Gastrocnemius medialis (tissue), 4 donors: ENCODE results near the gene CDKAL1.

Experiments used
- POLR2A ChIP-seq, 2 donors: fragments of 450-650 bp; IDR thresholded peaks; one replicate each; pipeline ENCODE4 v1.6.1; 2017; ENCODE audit warnings: antibody characterized with exemption in 2 of 2, mild to moderate bottlenecking in 2 of 2, moderate library complexity in 2 of 2
- TF ChIP-seq, protein P1 (sequence below), 5 experiments: fragments of 450-650 bp in 3 of 5; fragments of 200-600 bp in 2 of 5; sonication (generic) in 2 of 5; IDR thresholded peaks in 4 of 5; conservative IDR thresholded peaks in 1 of 5; 1 replicate in 4 of 5; 2 replicates in 1 of 5; pipeline ENCODE4 v1.5.1; 2016 to 2019; ENCODE audit warnings: antibody characterized with exemption in 5 of 5, mild to moderate bottlenecking in 3 of 5, moderate library complexity in 3 of 5

DNA sequence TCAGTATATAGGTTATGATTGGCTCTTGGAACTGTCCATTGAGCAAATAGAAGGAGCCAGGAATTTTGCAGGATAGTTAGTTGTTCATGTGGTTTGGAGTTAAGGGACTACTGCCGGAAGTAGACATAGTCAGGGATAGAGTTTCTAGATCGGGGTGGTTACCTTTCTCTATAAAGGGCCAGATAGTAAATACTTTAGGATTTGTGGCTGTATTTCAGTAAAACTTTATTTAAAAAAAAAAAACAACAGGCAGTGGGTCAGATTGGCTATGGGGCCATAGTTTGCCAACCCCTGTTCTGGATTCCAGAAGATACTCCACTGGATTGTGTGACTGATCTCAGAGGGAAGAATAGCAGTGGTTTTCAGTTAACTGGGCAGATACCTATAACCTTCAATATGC, 570.0 kb downstream of the CDKAL1 start:
- TF ChIP-seq POLR2A (IDR thresholded peaks at IDR 0.05): no peak
- TF ChIP-seq, protein P1, sequence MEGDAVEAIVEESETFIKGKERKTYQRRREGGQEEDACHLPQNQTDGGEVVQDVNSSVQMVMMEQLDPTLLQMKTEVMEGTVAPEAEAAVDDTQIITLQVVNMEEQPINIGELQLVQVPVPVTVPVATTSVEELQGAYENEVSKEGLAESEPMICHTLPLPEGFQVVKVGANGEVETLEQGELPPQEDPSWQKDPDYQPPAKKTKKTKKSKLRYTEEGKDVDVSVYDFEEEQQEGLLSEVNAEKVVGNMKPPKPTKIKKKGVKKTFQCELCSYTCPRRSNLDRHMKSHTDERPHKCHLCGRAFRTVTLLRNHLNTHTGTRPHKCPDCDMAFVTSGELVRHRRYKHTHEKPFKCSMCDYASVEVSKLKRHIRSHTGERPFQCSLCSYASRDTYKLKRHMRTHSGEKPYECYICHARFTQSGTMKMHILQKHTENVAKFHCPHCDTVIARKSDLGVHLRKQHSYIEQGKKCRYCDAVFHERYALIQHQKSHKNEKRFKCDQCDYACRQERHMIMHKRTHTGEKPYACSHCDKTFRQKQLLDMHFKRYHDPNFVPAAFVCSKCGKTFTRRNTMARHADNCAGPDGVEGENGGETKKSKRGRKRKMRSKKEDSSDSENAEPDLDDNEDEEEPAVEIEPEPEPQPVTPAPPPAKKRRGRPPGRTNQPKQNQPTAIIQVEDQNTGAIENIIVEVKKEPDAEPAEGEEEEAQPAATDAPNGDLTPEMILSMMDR (IDR thresholded peaks at IDR 0.05 in 4 of 5, conservative IDR thresholded peaks at IDR 0.05 in 1 of 5): no peak
